Measurements from ENCODE around the gene TMA7. TPM values are rescaled to one million over a fixed set of nuclear protein-coding genes. Genes with fewer than 3 reads are reported as not detected.

Gene TMA7
- total and polyA plus RNA-seq, 9 of the 15 experiments (the other 6 are each of a cell fraction or from before 2014, with no cell fraction given): 209 to 1,003 (median 486) TPM

DNA sequence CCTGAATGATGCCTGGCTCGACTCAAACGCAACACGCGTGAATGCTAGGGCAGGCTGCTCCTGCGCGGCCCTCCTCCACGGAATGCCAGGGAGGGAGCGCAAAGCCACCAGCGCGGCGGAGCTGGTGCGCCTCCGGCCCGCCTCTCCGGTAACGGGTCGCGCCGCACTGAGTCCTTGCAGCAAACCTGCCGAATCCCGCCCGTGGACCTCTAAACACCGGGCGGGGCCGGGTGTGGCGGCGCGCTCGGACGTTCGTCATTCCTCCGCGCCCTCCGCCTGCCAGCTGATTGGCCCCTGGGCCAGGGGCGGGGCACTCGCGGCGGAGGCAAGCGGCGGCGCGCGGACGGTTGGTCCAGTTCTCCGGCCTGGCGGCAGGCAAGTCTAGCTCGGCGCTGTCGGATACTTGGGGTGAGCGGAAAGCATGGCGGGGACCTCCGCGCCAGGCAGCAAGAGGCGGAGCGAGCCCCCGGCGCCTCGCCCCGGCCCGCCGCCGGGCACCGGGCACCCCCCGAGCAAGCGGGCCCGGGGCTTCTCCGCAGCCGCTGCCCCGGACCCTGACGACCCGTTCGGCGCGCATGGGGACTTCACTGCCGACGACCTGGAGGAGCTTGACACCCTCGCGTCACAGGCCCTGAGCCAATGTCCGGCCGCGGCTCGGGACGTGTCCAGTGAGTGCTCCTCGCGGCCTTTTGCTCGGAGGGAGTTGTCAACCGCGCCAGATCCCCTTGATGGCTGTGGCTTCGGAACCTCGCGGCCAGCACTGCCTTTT, 6.6 kb downstream of the TMA7 start, which contains the start of gene ATRIP (continued):
- TF ChIP-seq ZBTB5 (IDR thresholded peaks at IDR 0.05) (no peak), ZNF551 (CRISPR knock-in tag; IDR thresholded peaks at IDR 0.05) (no peak), SUPT5H (IDR thresholded peaks at IDR 0.05) (peak; percentile 75), TAF7 (tag; IDR thresholded peaks at IDR 0.05) (no peak), RBM34 (IDR thresholded peaks at IDR 0.05; ENCODE audit: borderline replicate concordance, insufficient read depth, low read length) (no peak), EP400 (IDR thresholded peaks at IDR 0.05) (peak; percentile 75; the same call in 1 of the 2 replicates), SFPQ (IDR thresholded peaks at IDR 0.05; ENCODE audit: low read depth, low read length) (no peak), NUFIP1 (IDR thresholded peaks at IDR 0.05; ENCODE audit: partially characterized antibody) (no peak), RHOXF2B (CRISPR knock-in tag; conservative IDR thresholded peaks at IDR 0.05) (no peak), ZNF507 (tag; conservative IDR thresholded peaks at IDR 0.05) (no peak), KDM4B (IDR thresholded peaks at IDR 0.05; ENCODE audit: borderline replicate concordance in 2 of 2, low read depth in 1 of 2) (0 out of 4 replicates have a peak, but pooled peaks of 1 of the 2 experiments have one; percentile 32), MAZ (CRISPR knock-in tag; conservative IDR thresholded peaks at IDR 0.05 in 1 of 2, IDR thresholded peaks at IDR 0.05 in 1 of 2) (peak; percentile 86 to 97), TSC22D4 (tag; IDR thresholded peaks at IDR 0.05) (no peak), RBM14 (IDR thresholded peaks at IDR 0.05; ENCODE audit: borderline replicate concordance, insufficient read depth, low read depth, low read length) (no peak), CBX1 (IDR thresholded peaks at IDR 0.05; ENCODE audit: low read depth) (peak; percentile 77), RBM25 (IDR thresholded peaks at IDR 0.05; ENCODE audit: low read depth, low read length, severe bottlenecking) (peak; percentile 86), GABPB2 (CRISPR knock-in tag; conservative IDR thresholded peaks at IDR 0.05) (no peak), RB1 (IDR thresholded peaks at IDR 0.05; ENCODE audit: low read depth) (peak; percentile 77), YBX1 (IDR thresholded peaks at IDR 0.05) (no peak), COPS2 (conservative IDR thresholded peaks at IDR 0.05) (no peak), NRF1 (conservative IDR thresholded peaks at IDR 0.05 in 1 of 2, IDR thresholded peaks at IDR 0.05 in 1 of 2) (peak; percentile 63 to 68; a peak in 3 of 4 replicates), TCF7 (IDR thresholded peaks at IDR 0.05; ENCODE audit: borderline replicate concordance) (no peak)
- TF ChIP-seq, protein P1, sequence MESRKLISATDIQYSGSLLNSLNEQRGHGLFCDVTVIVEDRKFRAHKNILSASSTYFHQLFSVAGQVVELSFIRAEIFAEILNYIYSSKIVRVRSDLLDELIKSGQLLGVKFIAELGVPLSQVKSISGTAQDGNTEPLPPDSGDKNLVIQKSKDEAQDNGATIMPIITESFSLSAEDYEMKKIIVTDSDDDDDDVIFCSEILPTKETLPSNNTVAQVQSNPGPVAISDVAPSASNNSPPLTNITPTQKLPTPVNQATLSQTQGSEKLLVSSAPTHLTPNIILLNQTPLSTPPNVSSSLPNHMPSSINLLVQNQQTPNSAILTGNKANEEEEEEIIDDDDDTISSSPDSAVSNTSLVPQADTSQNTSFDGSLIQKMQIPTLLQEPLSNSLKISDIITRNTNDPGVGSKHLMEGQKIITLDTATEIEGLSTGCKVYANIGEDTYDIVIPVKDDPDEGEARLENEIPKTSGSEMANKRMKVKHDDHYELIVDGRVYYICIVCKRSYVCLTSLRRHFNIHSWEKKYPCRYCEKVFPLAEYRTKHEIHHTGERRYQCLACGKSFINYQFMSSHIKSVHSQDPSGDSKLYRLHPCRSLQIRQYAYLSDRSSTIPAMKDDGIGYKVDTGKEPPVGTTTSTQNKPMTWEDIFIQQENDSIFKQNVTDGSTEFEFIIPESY (CRISPR knock-in tag; IDR thresholded peaks at IDR 0.05): no peak

Data from K562 (cell line).